Measurements from ENCODE around the gene OR2B3.

GRCh38 chr6:29099190-29099589 is 12.1 kb upstream of the OR2B3 start, which contains the start of gene OR2J1:
- TF ChIP-seq CTCF (conservative IDR thresholded peaks at IDR 0.05) (no peak), ZFX (IDR thresholded peaks at IDR 0.05) (no peak)
